Panc1 (cell line): ENCODE data around the gene LKAAEAR1. TPM values are rescaled to one million over a fixed set of nuclear protein-coding genes. Genes with fewer than 3 reads are reported as not detected.

Source experiments
- ATAC-seq: fragments of 200-7000 bp; cut with Tn5 transposase; 2 replicates; pipeline ENCODE4 v1.9.1; 2020; ENCODE audit warnings: mild to moderate bottlenecking, moderate library complexity
- BruUV-seq: library from RNA; stranded (reverse); fragments of 400-500 nt; replicated peaks from 2 replicates; lab custom pipeline; 2021; lab: Mats Ljungman, UMichigan
- CTCF ChIA-PET: fragments of 300-600 bp; sonication (Branson Sonifier 250); formaldehyde crosslinking; loops from one replicate; lab custom pipeline; 2022; ENCODE audit warnings: antibody characterized with exemption; lab: Charles Lee
- POLR2A ChIA-PET: fragments of 300-600 bp; sonication (Branson Sonifier 250); formaldehyde crosslinking; loops from one replicate; lab custom pipeline; 2022; ENCODE audit warnings: antibody characterized with exemption; lab: Charles Lee
- DNase-seq: peaks from one replicate; pipeline ENCODE4 v3.0.0-alpha.2; 2010; ENCODE audit warnings: low read depth, low spot score
- H3K27ac ChIP-seq: 2 replicates; pipeline ENCODE4 v1.5.1; 2011; ENCODE audit warnings: mild to moderate bottlenecking, low read length, inconsistent platforms
- H3K27me3 ChIP-seq: fragments of 200-500 bp; sonication (Bioruptor generic); 2 replicates; pipeline ENCODE4 v1.6.0; 2014; ENCODE audit warnings: low read length, inconsistent platforms; ENCODE audit not compliant: control insufficient read depth, insufficient read depth
- H3K36me3 ChIP-seq: fragments of 200-500 bp; sonication (Bioruptor generic); 2 replicates; pipeline ENCODE4 v1.5.1; 2014; ENCODE audit warnings: inconsistent platforms, mild to moderate bottlenecking, low read length, moderate library complexity; ENCODE audit not compliant: control insufficient read depth, insufficient read depth
- H3K4me1 ChIP-seq: 2 replicates; pipeline ENCODE4 v1.5.1; 2011; ENCODE audit warnings: inconsistent platforms, mild to moderate bottlenecking, low read length, moderate library complexity; ENCODE audit not compliant: control insufficient read depth, insufficient read depth
- H3K4me3 ChIP-seq, 2 experiments: 2 replicates each; pipeline ENCODE4 v1.5.1; 2011 to 2012; ENCODE audit warnings: low read depth in 2 of 2, low read length in 2 of 2, mild to moderate bottlenecking in 2 of 2, inconsistent platforms in 1 of 2, moderate library complexity in 1 of 2
- H3K9me3 ChIP-seq: fragments of 200-500 bp; sonication (Bioruptor generic); 2 replicates; pipeline ENCODE4 v1.5.1; 2014; ENCODE audit warnings: low read depth, mild to moderate bottlenecking, inconsistent platforms, low read length, moderate library complexity; ENCODE audit not compliant: control insufficient read depth, insufficient read depth
- POLR2AphosphoS5 ChIP-seq: IDR thresholded peaks from 2 replicates; pipeline ENCODE4 v1.6.1; 2012; ENCODE audit warnings: mild to moderate bottlenecking, low read depth, low read length, moderate library complexity
- SIN3A ChIP-seq: IDR thresholded peaks from 2 replicates; pipeline ENCODE4 v1.6.1; 2012; ENCODE audit warnings: low read depth, mild to moderate bottlenecking, low read length, moderate library complexity, borderline replicate concordance; ENCODE audit not compliant: insufficient read depth
- TCF7L2 ChIP-seq: IDR thresholded peaks from 2 replicates; pipeline ENCODE4 v1.6.1; 2011; ENCODE audit warnings: mild to moderate bottlenecking, low read depth, low read length, inconsistent platforms
- in situ Hi-C: cut with HindIII; loops from 2 replicates; pipeline ENCODE4 v1.10.0; 2016; ENCODE audit warnings: low sequenced_read_pairs, low pct_unique_long_range_greater_than_20kb
- intact Hi-C: fragments of 100-400 bp; cut with micrococcal nuclease; formaldehyde crosslinking; loops from one replicate; pipeline ENCODE4 v1.10.0; 2022; ENCODE audit not compliant: unreplicated experiment
- total RNA-seq: library from RNA; stranded (reverse); gene quantifications from one replicate; pipeline ENCODE4 v1.2.1, GENCODE V29; 2021; ENCODE audit not compliant: unreplicated experiment
- TF ChIP-seq, protein P1 (sequence below): fragments of 450-650 bp; IDR thresholded peaks from 2 replicates; pipeline ENCODE4 v1.5.1; 2017; ENCODE audit warnings: mild to moderate bottlenecking
- TF ChIP-seq, protein P2 (sequence below), 2 experiments: IDR thresholded peaks; 2 replicates each; pipeline ENCODE4 v1.6.1; 2011 to 2012; ENCODE audit warnings: low read depth in 2 of 2, control low read depth in 1 of 2, low read length in 1 of 2, mild to moderate bottlenecking in 1 of 2, moderate library complexity in 1 of 2; ENCODE audit not compliant: insufficient read depth in 1 of 2

LKAAEAR1 gene
- total RNA-seq, 1 experiment from 2014 or later: 0.67 TPM

DNA sequence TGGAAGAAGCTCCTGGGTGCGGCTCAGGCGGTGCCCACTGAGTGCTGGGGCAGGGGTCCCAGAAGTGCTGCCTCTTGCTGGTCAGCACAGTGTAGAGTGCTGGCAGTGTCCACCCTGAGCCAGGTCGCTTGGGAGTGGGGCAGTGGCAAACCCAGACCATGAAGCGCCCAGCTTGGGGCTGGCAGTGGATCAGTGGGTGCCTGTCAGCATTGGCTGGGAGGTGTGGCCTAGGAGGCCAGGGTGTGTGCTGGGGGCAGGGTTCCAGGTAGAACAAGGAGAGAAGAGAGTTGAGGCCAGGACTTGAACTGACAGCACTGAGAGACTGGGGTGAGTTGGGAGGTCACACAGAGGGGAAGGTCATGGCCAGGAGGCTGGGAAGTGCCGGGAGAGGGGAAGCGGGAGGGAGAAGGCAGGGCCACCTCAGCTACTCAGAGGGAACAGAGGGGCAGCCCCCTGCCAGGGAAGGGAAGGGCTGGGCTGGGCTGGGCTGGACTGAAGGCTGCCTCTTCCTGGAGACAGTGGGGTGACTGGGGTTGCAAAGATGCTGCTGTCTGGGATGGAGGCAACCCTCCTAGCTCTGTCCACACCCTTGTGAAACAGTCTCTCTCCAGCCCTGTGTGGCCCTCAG is 17.1 kb downstream of the LKAAEAR1 start:
- H3K4me3 ChIP-seq: no peak overlapping the region
- peaks cover 31% of the 10 kb centered on the region for H3K4me1 ChIP-seq
- no peak for ATAC-seq
- TF ChIP-seq, protein P1, sequence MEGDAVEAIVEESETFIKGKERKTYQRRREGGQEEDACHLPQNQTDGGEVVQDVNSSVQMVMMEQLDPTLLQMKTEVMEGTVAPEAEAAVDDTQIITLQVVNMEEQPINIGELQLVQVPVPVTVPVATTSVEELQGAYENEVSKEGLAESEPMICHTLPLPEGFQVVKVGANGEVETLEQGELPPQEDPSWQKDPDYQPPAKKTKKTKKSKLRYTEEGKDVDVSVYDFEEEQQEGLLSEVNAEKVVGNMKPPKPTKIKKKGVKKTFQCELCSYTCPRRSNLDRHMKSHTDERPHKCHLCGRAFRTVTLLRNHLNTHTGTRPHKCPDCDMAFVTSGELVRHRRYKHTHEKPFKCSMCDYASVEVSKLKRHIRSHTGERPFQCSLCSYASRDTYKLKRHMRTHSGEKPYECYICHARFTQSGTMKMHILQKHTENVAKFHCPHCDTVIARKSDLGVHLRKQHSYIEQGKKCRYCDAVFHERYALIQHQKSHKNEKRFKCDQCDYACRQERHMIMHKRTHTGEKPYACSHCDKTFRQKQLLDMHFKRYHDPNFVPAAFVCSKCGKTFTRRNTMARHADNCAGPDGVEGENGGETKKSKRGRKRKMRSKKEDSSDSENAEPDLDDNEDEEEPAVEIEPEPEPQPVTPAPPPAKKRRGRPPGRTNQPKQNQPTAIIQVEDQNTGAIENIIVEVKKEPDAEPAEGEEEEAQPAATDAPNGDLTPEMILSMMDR: no peak
- TF ChIP-seq, protein P2, sequence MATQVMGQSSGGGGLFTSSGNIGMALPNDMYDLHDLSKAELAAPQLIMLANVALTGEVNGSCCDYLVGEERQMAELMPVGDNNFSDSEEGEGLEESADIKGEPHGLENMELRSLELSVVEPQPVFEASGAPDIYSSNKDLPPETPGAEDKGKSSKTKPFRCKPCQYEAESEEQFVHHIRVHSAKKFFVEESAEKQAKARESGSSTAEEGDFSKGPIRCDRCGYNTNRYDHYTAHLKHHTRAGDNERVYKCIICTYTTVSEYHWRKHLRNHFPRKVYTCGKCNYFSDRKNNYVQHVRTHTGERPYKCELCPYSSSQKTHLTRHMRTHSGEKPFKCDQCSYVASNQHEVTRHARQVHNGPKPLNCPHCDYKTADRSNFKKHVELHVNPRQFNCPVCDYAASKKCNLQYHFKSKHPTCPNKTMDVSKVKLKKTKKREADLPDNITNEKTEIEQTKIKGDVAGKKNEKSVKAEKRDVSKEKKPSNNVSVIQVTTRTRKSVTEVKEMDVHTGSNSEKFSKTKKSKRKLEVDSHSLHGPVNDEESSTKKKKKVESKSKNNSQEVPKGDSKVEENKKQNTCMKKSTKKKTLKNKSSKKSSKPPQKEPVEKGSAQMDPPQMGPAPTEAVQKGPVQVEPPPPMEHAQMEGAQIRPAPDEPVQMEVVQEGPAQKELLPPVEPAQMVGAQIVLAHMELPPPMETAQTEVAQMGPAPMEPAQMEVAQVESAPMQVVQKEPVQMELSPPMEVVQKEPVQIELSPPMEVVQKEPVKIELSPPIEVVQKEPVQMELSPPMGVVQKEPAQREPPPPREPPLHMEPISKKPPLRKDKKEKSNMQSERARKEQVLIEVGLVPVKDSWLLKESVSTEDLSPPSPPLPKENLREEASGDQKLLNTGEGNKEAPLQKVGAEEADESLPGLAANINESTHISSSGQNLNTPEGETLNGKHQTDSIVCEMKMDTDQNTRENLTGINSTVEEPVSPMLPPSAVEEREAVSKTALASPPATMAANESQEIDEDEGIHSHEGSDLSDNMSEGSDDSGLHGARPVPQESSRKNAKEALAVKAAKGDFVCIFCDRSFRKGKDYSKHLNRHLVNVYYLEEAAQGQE (IDR thresholded peaks at IDR 0.05; ENCODE audit: insufficient read depth in 1 of 2, low read depth in 2 of 2, low read length in 1 of 2): no peak
- TF ChIP-seq SIN3A (no peak), POLR2AphosphoS5 (no peak), TCF7L2 (no peak)
- no peaks in the 10 kb centered on the region for H3K9me3 ChIP-seq
- no peak overlapping the region for H3K27ac ChIP-seq
- ChIA-PET CTCF (interaction anchor here (1.1 kb wide), 1 partner anchor 13 kb away, joined by 3 read pairs; no protein-coding TSS in a partner anchor), POLR2A (no interaction called here)
- in situ Hi-C loops: no loop called here
- H3K36me3 ChIP-seq: no peaks in the 10 kb centered on the region
- intact Hi-C loops: no loop called here
- no peak for DNase-seq
- no TSS peak for BruUV-seq
- H3K27me3 ChIP-seq: no peaks in the 10 kb centered on the region

DNA sequence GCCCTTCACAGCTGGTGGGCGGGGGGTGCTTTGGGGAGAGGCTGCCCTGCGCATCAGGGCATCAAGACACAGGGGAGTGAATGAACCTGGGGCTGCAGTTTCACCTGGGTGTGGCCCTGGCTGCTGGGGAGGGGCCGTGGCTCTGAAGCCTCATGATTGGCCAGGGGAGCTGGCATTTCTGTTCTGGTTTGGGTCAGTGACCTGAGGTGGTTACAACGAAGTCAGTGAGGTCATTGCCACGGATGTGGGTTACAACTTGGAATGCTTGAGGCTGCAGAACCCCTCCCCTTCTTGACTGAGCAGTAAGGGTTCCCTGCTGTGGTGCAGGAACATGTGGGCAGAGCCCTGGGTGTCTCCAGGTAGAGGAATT is 18.2 kb downstream of the LKAAEAR1 start:
- no peaks in the 10 kb centered on the region for H3K36me3 ChIP-seq
- CTCF ChIA-PET: no interaction called here
- in situ Hi-C loops: no loop called here
- no peak overlapping the region for H3K27ac ChIP-seq
- DNase-seq: peak; percentile 53
- TF ChIP-seq SIN3A: no peak
- TF ChIP-seq, protein P2 (IDR thresholded peaks at IDR 0.05; ENCODE audit: insufficient read depth in 1 of 2, low read depth in 2 of 2, low read length in 1 of 2): no peak
- no peak for ATAC-seq
- no peaks in the 10 kb centered on the region for H3K27me3 ChIP-seq
- intact Hi-C loops: no loop called here
- POLR2A ChIA-PET: no interaction called here
- H3K4me3 ChIP-seq: no peak overlapping the region
- peaks cover 30% of the 10 kb centered on the region for H3K4me1 ChIP-seq
- BruUV-seq: no TSS peak
- H3K9me3 ChIP-seq: no peaks in the 10 kb centered on the region
